GM12892 (cell line): ENCODE data around the gene ARHGAP24.

Experiments
- POLR2A ChIP-seq: IDR thresholded peaks from 2 replicates; pipeline ENCODE4 v1.6.1; 2011; ENCODE audit warnings: low read depth, low read length, control low read depth
- POLR2AphosphoS5 ChIP-seq: IDR thresholded peaks from 2 replicates; pipeline ENCODE4 v1.6.1; 2011; ENCODE audit warnings: low read depth, low read length, control low read depth

- TF ChIP-seq POLR2A (no peak), POLR2AphosphoS5 (no peak)
These were observed 411.7 kb downstream of the ARHGAP24 start for GRCh38 chr4:85886665-85887064.
